NCI-H2227 (cell line): ENCODE results near the gene SLC4A8.
"Not testable (repeated sequence)": the region's sequence is repeated elsewhere in the genome, so short reads cannot be mapped to it uniquely, and the experiment has no call there.

Experiments
- DNase-seq: peaks from one replicate; lab custom pipeline; 2025; ENCODE audit not compliant: unreplicated experiment; lab: John Stamatoyannopoulos, UW

SLC4A8 gene

DNA sequence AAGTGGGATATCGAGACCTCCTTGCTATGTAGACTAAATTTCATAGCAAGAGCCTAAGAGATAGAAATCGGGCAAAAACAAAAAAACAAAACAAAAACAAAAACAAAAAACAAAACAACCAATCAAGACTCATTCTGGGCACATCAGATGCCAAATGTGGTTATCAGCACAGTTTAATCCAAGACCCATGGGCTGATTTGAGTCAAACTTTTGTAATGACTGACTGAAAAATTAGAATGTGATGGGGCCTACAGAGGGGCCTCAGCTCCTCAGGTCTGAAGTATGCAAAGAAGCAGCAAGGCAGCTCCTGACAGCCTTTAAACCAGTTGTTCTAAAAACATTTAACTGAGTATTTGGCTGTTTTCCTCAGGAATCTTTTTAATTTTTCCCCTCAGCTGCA is 49.3 kb downstream of the SLC4A8 start:
- DNase-seq, result no peak

DNA sequence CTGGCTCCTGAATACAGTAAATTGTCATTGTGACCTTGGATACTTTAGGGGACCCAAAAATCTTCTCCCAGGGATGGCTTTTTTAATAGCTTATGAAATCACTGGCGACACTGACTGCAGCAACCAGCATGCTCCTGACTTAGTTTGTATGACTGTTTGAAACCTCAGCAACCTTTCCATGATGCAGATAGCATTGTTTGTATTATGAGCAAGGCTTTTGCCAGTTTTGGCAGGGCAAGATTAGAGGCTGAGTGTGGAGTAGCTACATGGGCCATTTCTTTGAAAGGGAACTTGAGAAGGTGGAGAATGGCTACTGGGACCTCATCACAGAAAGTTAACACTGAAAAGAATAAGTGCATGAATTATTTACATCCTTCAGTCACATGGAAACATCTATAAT is 50.9 kb downstream of the SLC4A8 start:
- DNase-seq, result no peak

DNA sequence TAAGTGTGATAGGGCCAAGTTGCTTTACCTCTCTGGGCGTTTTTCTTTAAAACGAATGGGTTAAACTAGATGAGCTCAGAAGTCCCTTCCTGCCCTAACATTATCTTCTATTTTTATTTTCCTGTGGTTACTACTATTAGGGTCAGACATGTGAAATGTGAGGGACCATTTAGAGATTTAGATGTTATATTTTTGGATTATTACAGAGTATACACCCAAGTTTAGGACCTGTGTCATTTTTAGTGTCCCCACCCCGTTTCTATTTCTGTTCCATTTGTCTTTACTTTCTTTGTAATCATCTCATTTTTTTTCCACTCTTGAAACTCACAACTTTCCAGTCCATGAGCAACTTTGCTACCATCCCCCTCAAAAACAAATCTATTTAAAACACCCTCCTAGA is 56.3 kb downstream of the SLC4A8 start:
- no peak for DNase-seq

GRCh38 chr12:51482929-51483697 is 58.5 kb downstream of the SLC4A8 start:
- no peak for DNase-seq

DNA sequence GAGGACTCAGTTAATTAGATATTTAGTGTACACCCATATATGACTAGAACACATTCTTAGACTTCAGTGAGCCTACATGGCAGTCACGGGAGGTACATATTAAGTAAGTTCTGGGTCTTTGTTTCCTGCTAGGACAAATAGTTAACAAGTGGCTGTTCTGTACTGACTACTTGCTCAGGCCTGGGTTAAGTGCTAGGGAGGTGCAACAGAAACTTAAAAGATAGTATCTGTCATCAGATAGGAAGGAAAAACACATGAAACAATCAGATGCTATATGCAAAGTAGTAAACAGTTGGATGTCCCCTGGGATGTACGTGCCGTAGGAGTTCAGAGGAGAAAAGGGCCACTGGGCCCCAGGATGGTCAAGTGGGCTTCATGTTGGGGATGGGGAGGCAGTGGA is 59.5 kb downstream of the SLC4A8 start:
- DNase-seq, result no peak

DNA sequence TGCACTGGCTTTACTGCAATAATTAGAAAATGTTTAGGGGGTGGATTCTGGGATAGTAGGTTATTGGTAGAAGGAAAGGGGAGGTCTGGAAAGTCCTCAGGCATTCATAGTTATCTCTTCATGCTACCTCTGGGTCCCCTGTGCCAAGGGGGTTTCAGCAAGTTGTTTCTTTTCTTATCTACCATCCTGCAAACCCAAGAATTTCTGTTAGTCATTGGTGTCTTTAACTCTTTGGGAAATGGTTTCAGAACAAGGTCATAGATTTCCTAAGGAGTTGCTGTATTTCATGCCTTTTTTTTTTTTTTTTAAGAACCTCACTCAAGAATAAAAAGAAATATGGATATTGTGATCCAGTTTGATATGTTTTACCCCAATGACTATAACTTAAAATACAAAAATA is 63.6 kb downstream of the SLC4A8 start:
- no peak for DNase-seq

- no peak for DNase-seq
Measured at GRCh38 chr12:51493281-51493680, 68.7 kb downstream of the SLC4A8 start.

GRCh38 chr12:51496895-51497294 is 72.3 kb downstream of the SLC4A8 start:
- DNase-seq, result no peak

DNA sequence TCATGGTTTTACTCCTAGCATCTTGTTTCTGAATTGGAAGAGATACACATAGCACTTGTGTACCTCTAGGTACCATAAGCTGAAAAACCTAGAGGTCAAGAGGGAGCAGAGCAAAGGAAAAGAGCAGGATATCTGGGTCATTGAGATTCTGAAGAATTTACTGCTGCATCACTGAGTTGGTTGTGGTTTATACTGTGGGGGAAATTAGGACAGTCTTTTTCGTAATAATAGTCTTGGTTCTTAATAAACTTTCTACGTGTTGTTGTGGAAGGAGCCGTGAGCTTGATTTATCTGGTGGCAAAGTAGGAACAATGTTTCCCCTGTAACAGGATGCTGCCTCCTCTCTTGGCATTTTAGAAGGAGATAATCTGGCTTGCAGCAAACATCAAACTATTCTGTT is 80.2 kb downstream of the SLC4A8 start:
- DNase-seq, result no peak

- DNase-seq, result no peak
Measured at GRCh38 chr12:51505360-51506105, 80.9 kb downstream of the SLC4A8 start.

GRCh38 chr12:51507178-51507577 is 82.5 kb downstream of the SLC4A8 start:
- DNase-seq, result no peak

DNA sequence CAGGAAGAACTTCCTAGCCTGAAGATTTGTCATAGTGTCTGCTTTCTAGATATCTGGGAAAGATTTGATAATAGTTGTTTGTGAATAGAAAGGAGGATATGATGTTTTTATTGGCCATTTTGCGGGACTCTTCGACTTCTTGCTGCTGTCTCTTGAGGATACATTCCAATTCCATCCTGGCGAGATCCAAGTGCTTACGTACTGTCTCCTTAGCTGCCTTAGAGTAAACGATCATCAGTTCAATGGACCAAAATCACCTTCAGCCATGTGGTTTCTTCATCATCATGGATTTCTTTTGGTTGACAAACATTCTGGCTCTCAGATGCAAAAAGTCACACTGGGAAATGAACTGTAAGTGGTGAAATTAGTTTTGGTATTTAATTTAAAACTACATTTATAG is 83.7 kb downstream of the SLC4A8 start:
- no peak for DNase-seq

DNA sequence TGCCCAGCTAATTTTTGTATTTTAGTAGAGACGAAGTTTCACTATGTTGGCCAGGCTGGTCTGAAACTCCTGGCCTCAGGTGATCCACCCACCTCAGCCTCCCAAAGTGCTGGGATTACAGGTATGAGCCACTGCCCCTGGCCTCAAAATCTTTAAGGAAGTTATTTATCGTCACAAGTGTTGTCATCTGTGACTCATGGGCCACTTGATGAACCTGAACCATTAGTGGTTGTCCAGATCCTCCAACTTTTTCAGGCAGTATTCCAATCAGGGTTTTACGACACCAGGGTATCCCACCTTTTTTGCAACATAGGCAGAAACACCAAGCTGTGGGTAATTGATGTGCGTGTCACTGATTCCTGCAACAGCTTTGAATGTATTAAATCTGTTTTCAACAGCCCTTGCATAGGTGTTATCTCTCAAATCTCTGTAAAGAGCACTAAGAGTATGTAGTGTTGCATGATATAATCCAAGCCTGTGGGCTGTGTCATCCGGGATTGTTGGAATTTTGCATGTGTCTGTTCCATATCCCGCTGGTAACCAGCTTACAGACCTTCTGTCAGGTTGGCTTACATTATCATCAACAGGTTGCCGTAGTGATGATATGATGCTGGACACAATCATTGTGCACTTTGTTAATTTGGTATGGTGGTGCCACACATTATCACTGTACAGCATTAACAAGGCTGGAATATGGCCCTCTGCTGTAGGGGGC is 87.1 kb downstream of the SLC4A8 start:
- DNase-seq, result no peak

DNA sequence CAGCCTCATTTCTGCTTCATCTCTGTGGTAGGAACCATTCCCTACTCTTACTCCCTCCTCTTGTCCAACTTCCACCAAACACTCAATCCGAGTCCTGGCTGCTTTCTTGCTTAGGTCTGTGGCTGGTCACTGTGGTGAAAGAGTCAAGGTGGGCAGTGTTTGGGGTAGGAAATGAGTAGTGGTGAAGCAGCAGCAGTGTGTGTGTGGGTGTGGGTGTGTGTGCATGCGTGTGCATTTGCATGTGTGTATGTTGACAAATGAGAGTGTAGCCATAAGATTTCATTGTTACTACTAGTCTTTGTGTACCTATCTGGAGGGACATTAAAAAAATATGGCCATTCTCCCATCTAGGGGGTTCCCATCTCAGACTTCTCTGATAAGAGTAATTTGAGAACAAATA is 87.8 kb downstream of the SLC4A8 start:
- DNase-seq, result no peak

GRCh38 chr12:51515037-51515436 is 90.4 kb downstream of the SLC4A8 start:
- DNase-seq, result not testable (repeated sequence)

DNA sequence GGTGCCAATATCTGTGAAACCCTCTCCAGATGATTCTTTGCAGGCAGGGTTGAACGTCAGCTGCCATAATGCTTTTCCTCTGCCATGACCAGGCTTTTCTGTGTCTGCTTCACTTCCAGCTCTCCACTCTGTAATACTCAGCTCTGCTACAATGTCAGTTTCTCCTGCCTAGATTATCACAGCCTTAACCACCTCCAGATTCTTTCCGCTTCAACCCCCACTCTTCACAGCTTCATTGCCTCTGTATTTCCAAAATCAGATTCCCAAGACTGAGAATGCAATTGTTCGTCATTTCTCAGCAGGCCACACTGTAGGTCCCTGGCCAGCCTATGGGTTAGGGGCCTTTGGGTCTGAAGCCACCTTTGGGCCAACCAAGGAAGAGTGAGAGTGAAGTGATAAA is 92.7 kb downstream of the SLC4A8 start:
- no peak for DNase-seq

- DNase-seq, result no peak
Measured at GRCh38 chr12:51517800-51518199, 93.2 kb downstream of the SLC4A8 start.

- DNase-seq, result no peak
Measured at GRCh38 chr12:51519755-51520154, 95.1 kb downstream of the SLC4A8 start.

DNA sequence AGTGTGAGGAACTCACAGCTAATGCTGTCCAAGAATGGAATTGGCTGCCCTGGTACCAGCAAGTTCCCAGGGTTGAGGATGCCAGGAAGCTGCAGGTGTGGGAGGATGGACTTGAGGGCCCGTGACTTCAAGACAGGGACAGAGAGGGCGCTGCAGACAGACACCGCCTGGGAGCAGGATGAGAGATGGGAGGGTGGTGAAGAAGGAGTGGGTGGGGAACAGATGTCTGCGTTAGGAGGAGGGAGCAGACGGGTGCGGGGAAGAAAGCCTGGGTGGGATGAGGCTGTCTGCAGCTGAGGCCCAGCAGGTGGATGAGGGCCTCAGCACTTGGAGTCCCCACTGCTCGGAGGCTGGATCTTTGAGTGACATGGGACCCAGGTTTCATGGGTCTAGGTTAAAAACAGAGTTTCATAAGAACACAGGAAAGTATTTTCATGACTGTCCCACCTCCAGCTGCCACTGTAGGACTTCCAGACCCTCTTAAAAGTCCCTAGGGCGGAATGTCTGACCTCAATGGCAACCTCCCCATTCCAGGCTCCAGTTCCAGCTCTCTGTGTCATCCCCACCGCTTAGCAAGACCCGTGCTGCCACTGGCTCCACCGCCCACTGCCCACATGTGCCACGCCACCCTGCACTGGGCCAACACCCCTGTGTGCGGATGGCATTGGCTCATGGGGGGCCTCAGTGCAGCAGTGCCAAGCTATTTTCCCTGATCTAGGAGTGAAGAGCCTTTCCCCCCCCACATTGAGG is 96.1 kb downstream of the SLC4A8 start:
- DNase-seq, result no peak

- no peak for DNase-seq
Measured at GRCh38 chr12:51521554-51522276, 97.1 kb downstream of the SLC4A8 start.

DNA sequence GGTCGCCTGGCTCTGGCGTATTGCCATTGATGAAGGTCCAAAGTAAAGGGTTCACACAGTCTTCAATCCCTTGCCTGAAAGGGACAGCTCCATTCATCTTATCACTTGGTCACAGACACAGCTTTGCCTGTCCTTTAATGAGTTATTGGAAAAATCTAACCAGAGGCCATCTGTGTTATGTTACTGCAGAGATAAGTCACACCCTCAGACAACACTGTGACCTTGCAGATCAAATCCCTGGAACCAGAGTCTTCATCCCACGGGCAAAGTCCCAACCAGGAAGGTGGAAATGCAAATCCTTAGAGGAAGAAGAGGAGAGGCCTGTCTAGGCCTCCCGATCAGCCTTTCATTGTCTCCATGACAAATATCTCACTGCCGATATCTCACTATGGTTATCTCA is 98.1 kb downstream of the SLC4A8 start:
- no peak for DNase-seq
